ENCODE data around the gene ERVH48-1.

The ERVH48-1 gene

DNA sequence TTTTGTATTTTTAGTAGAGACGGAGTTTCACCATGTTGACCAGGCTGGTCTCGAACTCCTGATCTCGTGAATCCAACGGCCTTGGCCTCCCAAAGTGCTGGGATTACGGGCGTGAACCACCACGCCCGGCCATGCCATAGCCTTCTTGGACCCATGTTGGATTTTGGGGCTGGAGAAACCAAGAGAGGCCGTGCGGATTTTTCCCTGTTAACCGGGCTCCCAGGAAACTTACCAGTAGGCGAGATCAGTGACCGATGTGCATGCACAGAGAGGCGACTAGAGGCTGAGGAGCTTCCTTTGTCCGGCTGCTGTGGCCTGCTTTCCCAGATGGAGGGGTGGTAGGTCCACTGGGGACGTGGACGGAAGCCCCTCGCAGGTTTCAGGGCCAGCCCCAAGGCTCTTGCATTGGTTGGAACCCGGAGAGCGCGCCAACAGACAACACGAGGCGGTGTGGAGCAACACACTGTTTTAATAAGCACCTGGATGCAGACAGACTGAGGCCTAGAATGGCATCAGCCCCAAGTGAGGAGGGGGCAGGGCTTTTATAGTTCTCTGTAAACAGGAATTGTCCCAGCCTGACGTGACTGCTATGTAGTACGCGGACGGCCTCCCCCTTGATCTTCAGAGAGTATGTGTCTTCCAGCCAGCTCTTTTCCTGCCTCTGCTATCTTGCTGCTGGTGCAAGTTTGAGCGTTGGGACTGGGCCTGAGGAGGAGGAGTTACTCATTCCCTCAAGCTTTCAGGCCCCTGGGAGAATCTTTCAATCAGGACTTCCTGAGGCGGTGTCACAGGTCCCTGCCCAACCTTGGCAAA is at the start of gene ERVH48-1:
Gene ERVH48-1, minus strand, starts transcription at position 517 of the 813 bp plus-strand sequence. CDS start 6,624 bp downstream, outside the sequence.
- Histone ChIP-seq H3K79me2 (ENCODE audit: insufficient read depth, low read length) (peaks cover 2% of the 10 kb centered on the region; the same call in 1 of the 2 replicates), H3K27ac (ENCODE audit: low read length) (peak within 1 kb of the TSS; percentile 88), H3K9ac (ENCODE audit: low read depth, low read length) (peak within 1 kb of the TSS; percentile 44), H3K9me3 (ENCODE audit: insufficient read depth, low read length, severe bottlenecking) (no peaks in the 10 kb centered on the region), H3K27me3 (ENCODE audit: insufficient read depth, low read length, poor library complexity) (no peaks in the 10 kb centered on the region), H2AFZ (ENCODE audit: low read depth, low read length) (peak within 1 kb of the TSS; percentile 72), H4K20me1 (ENCODE audit: insufficient read depth, low read length) (no peaks in the 10 kb centered on the region), H3K4me2 (ENCODE audit: insufficient read depth, low read length) (peak within 1 kb of the TSS; percentile 58), H3K36me3 (ENCODE audit: insufficient read depth, low read length) (no peaks in the 10 kb centered on the region), H3K4me1 (ENCODE audit: insufficient read depth, low read length) (peaks cover 28% of the 10 kb centered on the region), H3K4me3 (ENCODE audit: low read depth in 1 of 2, low read length in 2 of 2) (peak within 1 kb of the TSS in 1 of 2 experiments; percentile 47; a peak in 2 of 4 replicates)
- TF ChIP-seq EZH2 (IDR thresholded peaks at IDR 0.05; ENCODE audit: borderline replicate concordance, low read depth, low read length, severe bottlenecking), result no peak
- TF ChIP-seq CTCF (IDR thresholded peaks at IDR 0.05; ENCODE audit: borderline replicate concordance, extremely low read depth, low read length, poor library complexity, severe bottlenecking), result no peak
- ATAC-seq (ENCODE audit: insufficient read depth, low read depth) (peak; percentile 41), DNase-seq (peak; percentile 72)

- H3K27ac ChIP-seq (ENCODE audit: low read length), result peak within 1 kb of the TSS; percentile 99
- peak within 1 kb of the TSS; percentile 53 to 81; a peak in 3 of 4 replicates for H3K4me3 ChIP-seq (ENCODE audit: low read depth in 1 of 2, low read length in 2 of 2)
- no peak for TF ChIP-seq EZH2 (IDR thresholded peaks at IDR 0.05; ENCODE audit: borderline replicate concordance, low read depth, low read length, severe bottlenecking)
- TF ChIP-seq CTCF (IDR thresholded peaks at IDR 0.05; ENCODE audit: borderline replicate concordance, extremely low read depth, low read length, poor library complexity, severe bottlenecking), result no peak
- ATAC-seq (ENCODE audit: insufficient read depth, low read depth) (peak; percentile 83), DNase-seq (peak; percentile 99)
- no peaks in the 10 kb centered on the region for H4K20me1 ChIP-seq (ENCODE audit: insufficient read depth, low read length)
- peaks cover 17% of the 10 kb centered on the region for H3K36me3 ChIP-seq (ENCODE audit: insufficient read depth, low read length)
- peak within 1 kb of the TSS; percentile 94 for H3K4me2 ChIP-seq (ENCODE audit: insufficient read depth, low read length)
- H3K9me3 ChIP-seq (ENCODE audit: insufficient read depth, low read length, severe bottlenecking), result no peaks in the 10 kb centered on the region
- H3K9ac ChIP-seq (ENCODE audit: low read depth, low read length), result peak within 1 kb of the TSS; percentile 92
- H3K4me1 ChIP-seq (ENCODE audit: insufficient read depth, low read length), result peaks cover 27% of the 10 kb centered on the region
- H2AFZ ChIP-seq (ENCODE audit: low read depth, low read length), result peak within 1 kb of the TSS; percentile 98
- H3K27me3 ChIP-seq (ENCODE audit: insufficient read depth, low read length, poor library complexity), result no peaks in the 10 kb centered on the region
- H3K79me2 ChIP-seq (ENCODE audit: insufficient read depth, low read length), result peaks cover 41% of the 10 kb centered on the region
Measured at GRCh38 chr21:42973991-42974831, 48.8 kb upstream of the ERVH48-1 start, which contains the start of gene PKNOX1. TSS of gene PKNOX1 (plus strand) at chr21:42974562. CDS start at chr21:43004382, 29,820 bp downstream.

GRCh38 chr21:42973309-42973990 is 48.0 kb upstream of the ERVH48-1 start:
- TF ChIP-seq EZH2 (IDR thresholded peaks at IDR 0.05; ENCODE audit: borderline replicate concordance, low read depth, low read length, severe bottlenecking) (no peak), CTCF (IDR thresholded peaks at IDR 0.05; ENCODE audit: borderline replicate concordance, extremely low read depth, low read length, poor library complexity, severe bottlenecking) (peak; percentile 35)
- Histone ChIP-seq H3K9me3 (ENCODE audit: insufficient read depth, low read length, severe bottlenecking) (no peaks in the 10 kb centered on the region), H3K4me1 (ENCODE audit: insufficient read depth, low read length) (peaks cover 27% of the 10 kb centered on the region), H3K36me3 (ENCODE audit: insufficient read depth, low read length) (peaks cover 11% of the 10 kb centered on the region), H3K9ac (ENCODE audit: low read depth, low read length) (peak overlapping the region; percentile 82), H4K20me1 (ENCODE audit: insufficient read depth, low read length) (no peaks in the 10 kb centered on the region), H3K27me3 (ENCODE audit: insufficient read depth, low read length, poor library complexity) (no peaks in the 10 kb centered on the region), H3K27ac (ENCODE audit: low read length) (peak overlapping the region; percentile 99), H3K79me2 (ENCODE audit: insufficient read depth, low read length) (peaks cover 33% of the 10 kb centered on the region), H2AFZ (ENCODE audit: low read depth, low read length) (peak overlapping the region; percentile 98), H3K4me2 (ENCODE audit: insufficient read depth, low read length) (peak overlapping the region; percentile 94), H3K4me3 (ENCODE audit: low read depth in 1 of 2, low read length in 2 of 2) (peak overlapping the region; percentile 24 to 81; a peak in 3 of 4 replicates)
- no peak for DNase-seq
- no peak; the same call in 2 of the 3 replicates for ATAC-seq (ENCODE audit: insufficient read depth, low read depth)

Measured in DND-41 (cell line).